Vagina (tissue), 2 donors: ENCODE data around the gene CMTM4.

Source experiments
- POLR2A ChIP-seq, 2 donors: fragments of 450-650 bp; IDR thresholded peaks; one replicate each; pipeline ENCODE4 v1.6.1; 2017; ENCODE audit warnings: antibody characterized with exemption in 2 of 2, mild to moderate bottlenecking in 2 of 2, moderate library complexity in 2 of 2
- TF ChIP-seq, protein P1 (sequence below), 3 experiments: fragments of 450-650 bp in 2 of 3; fragments of 200-600 bp in 1 of 3; sonication (generic) in 1 of 3; IDR thresholded peaks; one replicate each; pipeline ENCODE4 v1.5.1; 2017 to 2019; ENCODE audit warnings: antibody characterized with exemption in 3 of 3, mild to moderate bottlenecking in 2 of 3, moderate library complexity in 2 of 3

- TF ChIP-seq, protein P1, sequence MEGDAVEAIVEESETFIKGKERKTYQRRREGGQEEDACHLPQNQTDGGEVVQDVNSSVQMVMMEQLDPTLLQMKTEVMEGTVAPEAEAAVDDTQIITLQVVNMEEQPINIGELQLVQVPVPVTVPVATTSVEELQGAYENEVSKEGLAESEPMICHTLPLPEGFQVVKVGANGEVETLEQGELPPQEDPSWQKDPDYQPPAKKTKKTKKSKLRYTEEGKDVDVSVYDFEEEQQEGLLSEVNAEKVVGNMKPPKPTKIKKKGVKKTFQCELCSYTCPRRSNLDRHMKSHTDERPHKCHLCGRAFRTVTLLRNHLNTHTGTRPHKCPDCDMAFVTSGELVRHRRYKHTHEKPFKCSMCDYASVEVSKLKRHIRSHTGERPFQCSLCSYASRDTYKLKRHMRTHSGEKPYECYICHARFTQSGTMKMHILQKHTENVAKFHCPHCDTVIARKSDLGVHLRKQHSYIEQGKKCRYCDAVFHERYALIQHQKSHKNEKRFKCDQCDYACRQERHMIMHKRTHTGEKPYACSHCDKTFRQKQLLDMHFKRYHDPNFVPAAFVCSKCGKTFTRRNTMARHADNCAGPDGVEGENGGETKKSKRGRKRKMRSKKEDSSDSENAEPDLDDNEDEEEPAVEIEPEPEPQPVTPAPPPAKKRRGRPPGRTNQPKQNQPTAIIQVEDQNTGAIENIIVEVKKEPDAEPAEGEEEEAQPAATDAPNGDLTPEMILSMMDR (IDR thresholded peaks at IDR 0.05): no peak
- no peak for TF ChIP-seq POLR2A (IDR thresholded peaks at IDR 0.05)
Observed at GRCh38 chr16:66578651-66579531, 117.7 kb downstream of the CMTM4 start, which contains the start of gene CMTM2.
